Neural crest cell (in vitro differentiated cells): ENCODE results near the gene LSM14B. TPM values are rescaled to one million over a fixed set of nuclear protein-coding genes. Genes with fewer than 3 reads are reported as not detected.

Source experiments
- DNase-seq: peaks from one replicate; pipeline ENCODE4 v3.0.0; 2021; ENCODE audit warnings: low read depth, mixed read lengths, low spot score
- H3K27ac Mint-ChIP-seq: one replicate; pipeline ENCODE4 v1.8.0; 2021; ENCODE audit warnings: mild to moderate bottlenecking, mixed read lengths; ENCODE audit not compliant: unreplicated experiment
- H3K27me3 Mint-ChIP-seq: 2 replicates; pipeline ENCODE4 v1.8.0; 2021; ENCODE audit warnings: low read depth, mild to moderate bottlenecking, mixed read lengths
- H3K36me3 Mint-ChIP-seq: 2 replicates; pipeline ENCODE4 v1.8.0; 2021; ENCODE audit warnings: low read depth, mild to moderate bottlenecking, mixed read lengths
- H3K4me1 Mint-ChIP-seq: 2 replicates; pipeline ENCODE4 v1.8.0; 2021; ENCODE audit warnings: mixed read lengths
- H3K4me3 Mint-ChIP-seq: one replicate; pipeline ENCODE4 v1.8.0; 2021; ENCODE audit warnings: mild to moderate bottlenecking, mixed read lengths
- H3K9me3 Mint-ChIP-seq: 2 replicates; pipeline ENCODE4 v1.8.0; 2021; ENCODE audit warnings: mixed read lengths
- total RNA-seq: library from RNA; stranded (reverse); gene quantifications from 2 replicates; pipeline ENCODE4 v1.2.1, GENCODE V29; 2021
- TF ChIP-seq, protein P1 (sequence below): fragments of 200-600 bp; sonication (generic); conservative IDR thresholded peaks from 2 replicates; pipeline ENCODE4 v1.5.0; 2021; ENCODE audit warnings: antibody characterized with exemption, mild to moderate bottlenecking

The LSM14B gene
- total RNA-seq, 1 donor from 2014 or later, result 97.1 TPM

DNA sequence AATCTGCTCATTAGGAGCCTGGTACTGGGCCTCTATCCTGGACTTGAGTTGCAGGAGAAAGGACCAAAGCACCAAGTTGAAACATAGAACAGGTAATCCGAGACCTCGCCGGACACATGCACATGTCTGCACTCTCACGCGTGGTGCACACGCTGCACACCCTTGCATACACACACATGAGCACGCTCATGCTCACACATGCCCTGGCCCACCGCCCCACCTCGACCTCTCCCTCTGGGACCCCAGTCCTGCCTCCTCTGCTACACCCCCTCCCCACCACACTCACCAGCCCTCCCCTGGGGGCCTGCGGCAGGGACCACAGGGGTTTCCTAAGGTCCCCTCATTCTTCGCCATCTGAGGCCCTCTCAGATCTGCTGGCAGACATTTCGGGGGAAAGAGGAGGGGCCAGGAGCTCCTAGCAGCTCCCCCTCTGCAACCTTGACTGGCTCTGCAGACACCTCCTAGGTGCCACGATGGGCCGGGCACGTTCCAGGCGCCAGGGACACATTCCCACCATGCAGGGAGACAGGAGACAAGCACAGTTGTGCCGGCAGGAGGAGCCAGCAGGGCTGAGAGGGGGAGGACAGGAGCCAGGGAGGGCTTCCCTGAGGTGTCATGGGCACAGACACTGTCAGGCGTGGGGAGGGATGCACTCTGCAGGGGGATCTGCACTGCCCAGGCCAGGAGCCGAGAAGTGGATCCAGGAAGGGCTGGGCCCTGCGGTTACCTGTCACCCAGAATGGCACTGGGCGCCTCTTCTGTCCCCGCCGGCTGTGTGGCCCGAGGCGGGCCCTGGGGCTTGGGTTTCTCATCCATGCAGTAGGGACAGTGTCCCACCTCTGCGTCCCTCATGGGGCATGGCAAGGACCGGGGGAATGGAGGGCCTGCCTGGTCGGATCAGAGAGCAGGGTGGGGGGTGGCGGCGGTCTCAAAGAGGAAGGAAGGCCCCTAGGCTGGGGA lies 25.6 kb upstream of the LSM14B start:
- H3K9me3 Mint-ChIP-seq, result no peaks in the 10 kb centered on the region
- H3K27ac Mint-ChIP-seq, result no peak overlapping the region
- H3K4me1 Mint-ChIP-seq, result no peaks in the 10 kb centered on the region
- no peak for DNase-seq
- H3K4me3 Mint-ChIP-seq, result no peak overlapping the region
- no peaks in the 10 kb centered on the region for H3K27me3 Mint-ChIP-seq
- no peaks in the 10 kb centered on the region for H3K36me3 Mint-ChIP-seq
- TF ChIP-seq, protein P1, sequence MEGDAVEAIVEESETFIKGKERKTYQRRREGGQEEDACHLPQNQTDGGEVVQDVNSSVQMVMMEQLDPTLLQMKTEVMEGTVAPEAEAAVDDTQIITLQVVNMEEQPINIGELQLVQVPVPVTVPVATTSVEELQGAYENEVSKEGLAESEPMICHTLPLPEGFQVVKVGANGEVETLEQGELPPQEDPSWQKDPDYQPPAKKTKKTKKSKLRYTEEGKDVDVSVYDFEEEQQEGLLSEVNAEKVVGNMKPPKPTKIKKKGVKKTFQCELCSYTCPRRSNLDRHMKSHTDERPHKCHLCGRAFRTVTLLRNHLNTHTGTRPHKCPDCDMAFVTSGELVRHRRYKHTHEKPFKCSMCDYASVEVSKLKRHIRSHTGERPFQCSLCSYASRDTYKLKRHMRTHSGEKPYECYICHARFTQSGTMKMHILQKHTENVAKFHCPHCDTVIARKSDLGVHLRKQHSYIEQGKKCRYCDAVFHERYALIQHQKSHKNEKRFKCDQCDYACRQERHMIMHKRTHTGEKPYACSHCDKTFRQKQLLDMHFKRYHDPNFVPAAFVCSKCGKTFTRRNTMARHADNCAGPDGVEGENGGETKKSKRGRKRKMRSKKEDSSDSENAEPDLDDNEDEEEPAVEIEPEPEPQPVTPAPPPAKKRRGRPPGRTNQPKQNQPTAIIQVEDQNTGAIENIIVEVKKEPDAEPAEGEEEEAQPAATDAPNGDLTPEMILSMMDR, result no peak

DNA sequence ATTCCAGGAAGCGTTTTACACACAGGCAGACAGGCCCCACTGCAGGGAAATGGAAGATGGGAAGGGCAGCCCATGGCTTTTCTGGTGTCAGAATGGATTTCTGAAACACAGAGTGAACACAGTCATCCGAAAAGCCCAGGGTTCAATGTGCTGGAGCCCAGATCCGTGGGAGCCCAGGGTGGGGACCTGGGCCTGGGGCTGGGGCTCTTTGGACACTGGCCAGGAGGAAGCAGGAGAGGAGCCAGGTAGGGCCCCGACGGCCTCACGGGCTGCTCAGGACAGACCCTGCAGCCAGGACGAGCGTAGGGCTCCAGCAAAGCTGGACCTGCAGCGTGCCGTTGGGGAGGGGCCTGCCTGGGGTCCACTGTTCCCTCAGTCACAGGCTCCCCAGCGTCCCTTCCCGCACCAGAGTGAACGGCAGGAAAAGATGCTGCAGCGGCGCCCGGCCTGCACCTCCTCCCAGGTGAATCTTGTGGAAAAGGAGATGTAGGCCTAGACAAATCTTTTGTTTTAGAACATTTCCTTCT lies 24.3 kb upstream of the LSM14B start:
- TF ChIP-seq, protein P1, result no peak
- Mint-ChIP-seq H3K4me3 (no peak overlapping the region), H3K9me3 (no peaks in the 10 kb centered on the region), H3K27me3 (peaks cover 2% of the 10 kb centered on the region), H3K36me3 (no peaks in the 10 kb centered on the region), H3K4me1 (no peaks in the 10 kb centered on the region), H3K27ac (no peak overlapping the region)
- no peak for DNase-seq

DNA sequence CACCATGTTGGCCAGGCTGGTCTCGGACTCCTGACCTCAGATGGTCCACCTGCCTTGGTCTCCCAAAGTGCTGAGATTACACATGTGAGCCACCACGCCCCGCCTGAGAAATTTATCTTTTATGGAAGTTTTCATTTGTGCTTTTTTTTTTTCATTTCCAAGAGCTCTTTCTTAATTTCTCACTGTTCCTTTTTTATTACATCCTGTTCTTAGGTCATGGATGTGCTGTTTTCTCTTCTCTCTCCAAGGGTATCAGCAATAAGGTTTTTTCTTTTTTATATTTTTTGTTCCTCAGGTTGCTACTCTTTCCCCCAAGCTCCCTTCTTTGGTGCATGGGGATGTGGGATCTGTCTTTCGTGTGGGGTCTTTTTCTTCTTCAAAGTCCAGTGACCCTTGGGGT lies 21.2 kb upstream of the LSM14B start:
- Mint-ChIP-seq H3K4me3 (no peak overlapping the region), H3K27me3 (peaks cover 2% of the 10 kb centered on the region), H3K9me3 (peaks cover 5% of the 10 kb centered on the region)

DNA sequence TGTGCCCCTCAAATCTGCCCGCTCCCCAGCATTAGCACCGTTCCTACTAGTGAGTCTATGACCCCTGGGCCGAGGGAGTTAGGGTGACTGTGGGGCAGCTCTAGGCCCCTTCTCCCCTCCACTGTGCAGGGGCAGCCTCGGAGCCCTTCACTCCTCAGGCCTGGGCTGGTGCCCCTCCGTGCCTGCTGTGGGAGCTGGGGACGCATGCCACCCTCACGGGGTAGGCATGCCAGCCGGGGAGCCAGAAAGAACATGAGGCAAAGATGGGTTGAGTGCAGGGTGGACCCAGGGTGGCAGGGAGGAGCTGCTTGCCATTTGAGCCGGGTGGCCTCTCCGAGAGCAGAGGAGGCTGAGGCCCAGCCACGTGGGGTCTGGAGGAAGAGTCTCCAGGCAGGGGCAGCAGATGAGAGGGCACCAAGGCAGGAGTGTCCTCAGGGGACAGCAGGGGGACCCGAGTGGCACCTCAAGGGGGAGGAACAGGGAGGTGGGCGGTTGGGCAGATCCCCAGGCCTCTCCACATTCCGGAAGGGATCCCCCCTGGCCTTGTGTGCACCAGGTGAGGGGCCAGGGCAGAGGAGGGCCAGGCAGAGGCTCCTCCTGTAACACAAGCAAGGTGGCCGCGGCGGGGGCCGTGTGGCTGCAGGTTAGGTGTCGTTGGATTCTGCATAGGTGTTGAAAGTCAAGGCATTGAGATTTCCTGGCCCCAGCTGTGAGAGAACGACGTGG lies 18.6 kb upstream of the LSM14B start:
- TF ChIP-seq, protein P1, result no peak
- Mint-ChIP-seq H3K27ac (no peak overlapping the region), H3K27me3 (peaks cover 2% of the 10 kb centered on the region), H3K4me3 (no peak overlapping the region), H3K9me3 (peaks cover 5% of the 10 kb centered on the region), H3K4me1 (no peaks in the 10 kb centered on the region), H3K36me3 (peaks cover 11% of the 10 kb centered on the region)
- DNase-seq, result no peak

More for the DNA sequence above, 21.2 kb upstream of the LSM14B start:
- TF ChIP-seq, protein P1, result no peak
- Mint-ChIP-seq H3K36me3 (peaks cover 5% of the 10 kb centered on the region), H3K4me1 (no peaks in the 10 kb centered on the region), H3K27ac (no peak overlapping the region)
- DNase-seq, result no peak

DNA sequence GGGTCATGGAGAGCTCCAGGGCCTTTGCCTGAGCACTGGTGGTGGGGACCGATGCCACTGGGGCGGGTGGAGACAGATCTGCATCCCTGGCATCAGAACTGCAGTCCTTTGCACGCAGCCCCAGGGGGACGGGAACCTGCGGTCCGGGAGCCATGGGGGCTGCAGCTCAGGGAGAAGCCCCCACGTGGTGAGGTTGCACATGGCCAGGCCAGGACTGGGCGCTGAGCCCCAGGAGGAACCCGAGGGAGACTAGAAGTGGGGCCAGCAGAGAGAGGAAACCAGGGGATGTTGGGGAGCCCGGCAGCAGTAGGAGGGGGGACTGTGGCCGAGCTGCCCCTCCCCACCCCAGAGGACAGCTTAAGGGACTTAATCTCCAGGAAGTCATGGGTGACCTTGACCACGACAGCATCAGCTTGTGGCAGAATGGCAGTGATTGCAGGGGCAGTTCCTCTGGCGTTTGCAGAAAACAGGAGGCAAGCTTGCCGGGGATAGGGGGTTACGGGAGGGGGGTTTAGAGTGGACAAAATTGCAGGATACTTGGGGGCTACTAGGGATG lies 18.0 kb upstream of the LSM14B start:
- H3K4me1 Mint-ChIP-seq, result no peaks in the 10 kb centered on the region
- peaks cover 2% of the 10 kb centered on the region for H3K27me3 Mint-ChIP-seq
- DNase-seq, result no peak
- H3K4me3 Mint-ChIP-seq, result no peak overlapping the region
- H3K36me3 Mint-ChIP-seq, result peaks cover 15% of the 10 kb centered on the region
- TF ChIP-seq, protein P1, result no peak
- H3K27ac Mint-ChIP-seq, result no peak overlapping the region
- H3K9me3 Mint-ChIP-seq, result peaks cover 9% of the 10 kb centered on the region
